Transverse colon (tissue), 4 donors: ENCODE measurements around the gene PCDH10. TPM values are rescaled to one million over a fixed set of nuclear protein-coding genes. Genes with fewer than 3 reads are reported as not detected.
"Not testable (repeated sequence)": the region's sequence is repeated elsewhere in the genome, so short reads cannot be mapped to it uniquely, and the experiment has no call there.

Experiments
- DNase-seq: peaks from one replicate; pipeline ENCODE4 v3.0.0-alpha.2; 2019
- H3K27ac ChIP-seq, 4 donors: fragments of 200-600 bp; sonication (generic); 2 replicates each; pipeline ENCODE4 v1.5.1; 2016 to 2018; ENCODE audit warnings: inconsistent platforms in 4 of 4
- H3K27me3 ChIP-seq: fragments of 200-600 bp; sonication (generic); 2 replicates; pipeline ENCODE4 v1.5.1; 2017; ENCODE audit warnings: inconsistent platforms
- H3K36me3 ChIP-seq, 4 donors: fragments of 200-600 bp; sonication (generic); 2 replicates each; pipeline ENCODE4 v1.5.1; 2017 to 2019; ENCODE audit warnings: inconsistent platforms in 4 of 4
- H3K4me1 ChIP-seq, 4 donors: fragments of 200-600 bp; sonication (generic); 2 replicates each; pipeline ENCODE4 v1.5.1; 2017 to 2020; ENCODE audit warnings: inconsistent platforms in 4 of 4
- H3K4me3 ChIP-seq, 4 donors: fragments of 200-600 bp; sonication (generic); 1 replicate in 1 of 4; 2 replicates in 3 of 4; pipeline versions ENCODE4 v1.5.1 to v1.6.1; 2017 to 2019; ENCODE audit warnings: inconsistent platforms in 4 of 4
- H3K9me3 ChIP-seq, 2 donors: fragments of 200-600 bp; sonication (generic); 2 replicates each; pipeline ENCODE4 v1.5.1; 2017 to 2019; ENCODE audit warnings: inconsistent platforms in 2 of 2
- EP300 ChIP-seq: sonication (generic); formaldehyde crosslinking; IDR thresholded peaks from one replicate; pipeline ENCODE4 v1.6.1; 2017; ENCODE audit warnings: antibody characterized with exemption, low read depth
- POLR2A ChIP-seq: fragments of 450-650 bp; IDR thresholded peaks from one replicate; pipeline ENCODE4 v1.6.1; 2016; ENCODE audit warnings: antibody characterized with exemption, mild to moderate bottlenecking, moderate library complexity
- POLR2AphosphoS5 ChIP-seq, 3 donors: sonication (generic); formaldehyde crosslinking; IDR thresholded peaks; one replicate each; pipeline ENCODE4 v1.6.1; 2016; ENCODE audit warnings: antibody characterized with exemption in 3 of 3
- WGBS, 2 donors: methylation state at CpG; one replicate each; pipeline ENCODE4 v1.1.5; 2018; ENCODE audit warnings: low coverage in 1 of 2; 5-methylcytosine and 5-hydroxymethylcytosine counted together
- in situ Hi-C, 4 donors: fragments of 200-750 bp; cut with MboI; loops; one replicate each; pipeline versions ENCODE4 v1.15.0 to v1.15.1; 2017; ENCODE audit warnings: low sequenced_read_pairs in 3 of 4, low pct_ligation_motif_present in 1 of 4, low pct_unique_long_range_greater_than_20kb in 1 of 4
- intact Hi-C: fragments of 100-400 bp; cut with DNase I; formaldehyde crosslinking; loops from one replicate; pipeline ENCODE4 v1.15.1; 2023; ENCODE audit warnings: low total_unique reads
- total RNA-seq, 4 donors: library from RNA; depleted of rRNA; stranded (reverse); fragments of >200 nt; gene quantifications; one replicate each; pipeline ENCODE4 v1.1.0, GENCODE V29; 2016
- TF ChIP-seq, protein P1 (sequence below), 5 experiments: fragments of 200-600 bp in 3 of 5; fragments of 450-650 bp in 2 of 5; sonication (generic) in 3 of 5; IDR thresholded peaks; 1 replicate in 2 of 5; 2 replicates in 3 of 5; pipeline ENCODE4 v1.5.1; 2016 to 2017; ENCODE audit warnings: antibody characterized with exemption in 5 of 5, inconsistent platforms in 3 of 5, mild to moderate bottlenecking in 2 of 5, moderate library complexity in 1 of 5

PCDH10 gene
- total RNA-seq, 4 donors from 2014 or later: 0.27 to 0.60 (median 0.43) TPM

DNA sequence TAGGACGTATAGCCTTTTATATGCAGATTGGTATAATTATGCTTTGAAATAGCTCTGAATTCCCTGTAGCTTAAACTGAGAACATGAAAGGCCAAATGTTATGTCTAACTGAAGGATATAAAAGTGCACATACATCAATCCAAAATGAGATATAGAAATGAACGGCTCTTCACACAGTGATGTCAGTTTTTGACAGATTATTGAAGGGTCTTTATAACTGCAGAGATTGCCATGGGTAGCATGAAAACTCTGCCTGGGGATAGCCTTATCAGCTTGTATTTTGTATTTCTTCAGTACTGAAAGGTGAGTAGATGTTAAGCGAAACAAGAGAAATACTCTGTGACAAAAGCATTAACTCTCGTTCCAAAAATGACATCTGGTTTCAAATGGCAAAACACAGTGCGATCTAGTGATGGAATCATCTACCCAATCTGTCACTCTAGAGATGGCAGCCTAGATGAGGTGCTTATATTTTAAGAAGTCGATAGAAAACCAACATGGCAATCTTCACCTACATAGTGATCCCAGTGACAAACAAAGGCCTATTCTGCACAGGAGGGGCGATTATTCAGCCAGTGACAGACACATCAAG lies 59.7 kb downstream of the PCDH10 start:
- TF ChIP-seq POLR2AphosphoS5 (IDR thresholded peaks at IDR 0.05): no peak
- TF ChIP-seq, protein P1, sequence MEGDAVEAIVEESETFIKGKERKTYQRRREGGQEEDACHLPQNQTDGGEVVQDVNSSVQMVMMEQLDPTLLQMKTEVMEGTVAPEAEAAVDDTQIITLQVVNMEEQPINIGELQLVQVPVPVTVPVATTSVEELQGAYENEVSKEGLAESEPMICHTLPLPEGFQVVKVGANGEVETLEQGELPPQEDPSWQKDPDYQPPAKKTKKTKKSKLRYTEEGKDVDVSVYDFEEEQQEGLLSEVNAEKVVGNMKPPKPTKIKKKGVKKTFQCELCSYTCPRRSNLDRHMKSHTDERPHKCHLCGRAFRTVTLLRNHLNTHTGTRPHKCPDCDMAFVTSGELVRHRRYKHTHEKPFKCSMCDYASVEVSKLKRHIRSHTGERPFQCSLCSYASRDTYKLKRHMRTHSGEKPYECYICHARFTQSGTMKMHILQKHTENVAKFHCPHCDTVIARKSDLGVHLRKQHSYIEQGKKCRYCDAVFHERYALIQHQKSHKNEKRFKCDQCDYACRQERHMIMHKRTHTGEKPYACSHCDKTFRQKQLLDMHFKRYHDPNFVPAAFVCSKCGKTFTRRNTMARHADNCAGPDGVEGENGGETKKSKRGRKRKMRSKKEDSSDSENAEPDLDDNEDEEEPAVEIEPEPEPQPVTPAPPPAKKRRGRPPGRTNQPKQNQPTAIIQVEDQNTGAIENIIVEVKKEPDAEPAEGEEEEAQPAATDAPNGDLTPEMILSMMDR (IDR thresholded peaks at IDR 0.05): no peak
- TF ChIP-seq EP300: no peak
- TF ChIP-seq POLR2A: no peak
- no peak for DNase-seq
- in situ Hi-C loops: no loop called here
- no peak overlapping the region for H3K27ac ChIP-seq
- no peaks in the 10 kb centered on the region for H3K36me3 ChIP-seq
- WGBS, 2 donors: 78 to 85% methylated on average over 7 of the region's 7 CpGs
- no peaks in the 10 kb centered on the region for H3K27me3 ChIP-seq
- H3K4me1 ChIP-seq: no peaks in the 10 kb centered on the region
- intact Hi-C loops: no loop called here
- no peaks in the 10 kb centered on the region for H3K9me3 ChIP-seq
- no peak overlapping the region for H3K4me3 ChIP-seq

DNA sequence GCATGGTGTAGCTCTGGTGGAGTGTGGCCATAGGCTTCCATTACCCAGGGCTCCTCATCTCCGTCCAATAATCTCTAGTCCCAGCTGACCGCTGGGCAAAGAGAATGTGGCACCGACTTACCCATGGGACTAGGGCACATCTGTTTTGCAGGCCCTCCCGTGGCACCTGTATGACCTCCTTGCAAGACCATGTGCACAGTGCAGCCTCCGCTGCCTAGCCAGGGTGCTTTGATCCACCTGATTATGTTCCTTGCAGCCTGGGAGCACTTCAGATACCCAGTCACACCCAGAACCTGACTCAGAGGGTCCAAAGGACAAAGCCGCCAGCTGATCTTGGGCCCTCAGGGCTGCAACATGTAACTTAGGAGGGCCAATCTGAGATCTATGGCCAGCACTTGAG lies 84.8 kb downstream of the PCDH10 start:
- Histone ChIP-seq H3K27me3 (no peaks in the 10 kb centered on the region), H3K36me3 (no peaks in the 10 kb centered on the region), H3K27ac (no peak overlapping the region), H3K9me3 (no peaks in the 10 kb centered on the region), H3K4me3 (no peak overlapping the region), H3K4me1 (no peaks in the 10 kb centered on the region)
- no peak for DNase-seq
- in situ Hi-C loops: no loop called here
- intact Hi-C loops: no loop called here
- 86% methylated on average over 6 of the region's 6 CpGs; no CpG with 5 or more reads in 1 of the 2 donors for WGBS, 2 donors
- TF ChIP-seq, protein P1 (IDR thresholded peaks at IDR 0.05): no peak
- TF ChIP-seq POLR2A (no peak), EP300 (no peak), POLR2AphosphoS5 (IDR thresholded peaks at IDR 0.05) (no peak)

DNA sequence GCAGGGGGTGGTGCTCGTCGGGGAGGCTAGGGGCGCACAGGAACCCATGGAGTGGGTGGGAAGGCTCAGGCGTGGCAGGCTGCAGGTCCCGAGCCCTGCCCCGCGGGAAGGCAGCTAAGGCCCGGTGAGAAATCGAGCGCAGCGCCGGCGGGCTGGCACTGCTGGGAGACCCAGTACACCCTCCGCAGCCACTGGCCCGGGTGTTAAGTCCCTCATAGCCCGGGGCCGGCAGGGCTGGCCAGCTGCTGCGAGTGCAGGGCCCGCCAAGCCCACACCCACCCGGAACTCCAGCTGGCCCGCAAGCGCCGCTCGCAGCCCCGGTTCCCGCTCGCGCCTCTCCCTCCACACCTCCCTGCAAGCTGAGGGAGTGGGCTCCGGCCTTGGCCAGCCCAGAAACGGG lies 91.4 kb downstream of the PCDH10 start:
- 92% methylated on average over 17 of the region's 30 CpGs; no CpG with 5 or more reads in 1 of the 2 donors for WGBS, 2 donors
- DNase-seq, intact Hi-C loops, H3K4me1 ChIP-seq, H3K4me3 ChIP-seq, H3K36me3 ChIP-seq, H3K9me3 ChIP-seq, in situ Hi-C loops, H3K27ac ChIP-seq, H3K27me3 ChIP-seq: not testable (repeated sequence)
